ENCODE measurements around the gene CD6. TPM values are rescaled to one million over a fixed set of nuclear protein-coding genes. Genes with fewer than 3 reads are reported as not detected.
"Not testable (repeated sequence)": the region's sequence is repeated elsewhere in the genome, so short reads cannot be mapped to it uniquely, and the experiment has no call there.

The CD6 gene
- polyA plus RNA-seq, 1 donor: 1.5 TPM

DNA sequence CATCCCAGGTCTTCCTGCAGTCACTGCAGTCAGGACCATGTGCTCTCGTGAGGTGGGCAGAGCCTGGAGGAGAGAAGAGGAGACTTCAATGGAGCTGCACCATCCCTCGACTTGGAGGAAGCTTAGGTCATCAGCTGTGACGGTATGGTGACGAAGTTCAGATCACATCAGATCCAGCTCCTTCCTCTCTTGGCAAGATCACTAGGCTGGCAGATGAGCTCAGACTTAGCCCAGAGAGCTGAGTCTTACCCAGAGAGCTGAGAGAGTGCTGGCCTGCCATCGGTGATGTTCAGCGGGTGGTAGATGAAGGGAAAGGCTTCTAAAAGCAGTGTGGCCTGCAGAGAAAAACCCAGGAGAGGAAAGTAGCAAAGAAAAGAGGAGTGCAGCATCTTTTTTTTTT lies 17.7 kb upstream of the CD6 start:
- DNase-seq: no peak

DNA sequence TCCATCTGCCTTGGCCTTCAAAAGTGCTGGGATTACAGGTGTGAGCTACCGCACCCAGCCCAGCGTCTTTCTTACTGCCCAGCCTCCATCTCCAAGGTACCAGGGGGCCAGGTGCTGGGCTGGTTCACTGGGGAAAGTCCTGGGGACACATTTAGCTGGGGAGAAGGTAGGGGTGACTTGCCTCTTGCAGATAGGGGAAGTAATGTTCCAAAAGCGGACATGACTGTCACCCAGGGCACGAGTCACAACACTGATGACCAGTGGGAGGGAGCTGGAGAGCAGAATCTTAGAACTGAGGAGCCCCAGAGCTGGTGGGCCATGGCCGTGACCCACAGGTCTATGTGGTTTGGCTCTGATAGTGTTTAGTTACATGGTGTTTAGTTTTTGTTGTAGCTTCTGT lies 17.1 kb upstream of the CD6 start:
- no peak for DNase-seq

DNA sequence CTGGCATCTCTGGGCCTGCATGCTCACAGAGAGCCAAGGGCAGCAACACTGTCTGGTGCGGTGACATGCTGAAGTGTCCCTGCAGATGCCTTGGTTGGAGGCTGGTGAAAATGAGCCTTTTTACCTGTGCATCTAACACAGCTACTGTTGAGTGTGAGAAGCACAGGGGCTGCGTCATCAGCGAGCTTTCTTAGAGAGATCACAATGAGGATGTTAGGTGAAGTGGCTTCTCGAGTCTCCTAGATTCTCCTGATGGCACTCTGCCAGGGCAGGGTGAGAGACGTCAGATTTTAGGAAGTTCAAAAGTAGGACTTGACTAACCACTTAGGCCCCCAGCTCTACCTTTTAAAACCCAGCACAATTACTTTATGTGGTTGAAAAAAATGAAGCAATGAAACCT lies 15.9 kb upstream of the CD6 start:
- no peak for DNase-seq

DNA sequence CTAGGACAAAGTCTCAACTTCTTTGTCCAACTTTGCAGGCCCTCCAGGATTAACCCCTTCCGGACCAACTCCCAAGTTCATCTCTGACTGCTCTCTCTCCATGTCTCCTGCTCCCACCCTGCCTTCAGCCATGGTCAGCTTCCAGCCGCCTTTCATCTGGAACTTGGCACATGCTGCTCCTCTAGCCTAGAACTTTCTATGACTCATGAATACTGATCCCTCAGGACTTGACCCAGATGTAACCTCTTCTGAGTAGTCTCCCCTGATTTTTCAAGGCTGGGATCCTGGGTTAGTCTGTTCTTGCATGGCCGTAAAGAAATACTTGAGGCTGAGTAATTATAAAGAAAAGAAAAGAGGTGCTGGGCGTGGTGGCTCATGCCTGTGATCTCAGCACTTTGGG lies 14.3 kb upstream of the CD6 start:
- DNase-seq: no peak

DNA sequence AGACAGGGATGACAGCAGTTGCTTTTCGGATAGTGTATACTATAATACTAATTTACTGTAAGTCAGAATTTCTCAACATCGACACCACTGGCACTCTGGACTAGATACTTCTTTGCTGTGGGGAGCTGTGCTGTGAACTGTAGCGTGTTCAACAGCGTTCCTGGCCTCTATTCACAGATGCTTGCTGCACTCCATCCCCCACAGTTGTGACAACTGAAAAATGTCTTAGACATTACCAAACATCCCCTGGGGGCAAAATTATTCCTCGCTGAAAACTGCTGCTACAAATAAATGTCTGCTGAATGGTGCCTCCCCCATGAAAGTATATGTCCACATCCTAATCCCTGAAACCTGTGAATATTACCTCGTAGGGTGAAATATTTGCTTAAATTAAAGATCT lies 12.0 kb upstream of the CD6 start:
- DNase-seq: no peak

DNA sequence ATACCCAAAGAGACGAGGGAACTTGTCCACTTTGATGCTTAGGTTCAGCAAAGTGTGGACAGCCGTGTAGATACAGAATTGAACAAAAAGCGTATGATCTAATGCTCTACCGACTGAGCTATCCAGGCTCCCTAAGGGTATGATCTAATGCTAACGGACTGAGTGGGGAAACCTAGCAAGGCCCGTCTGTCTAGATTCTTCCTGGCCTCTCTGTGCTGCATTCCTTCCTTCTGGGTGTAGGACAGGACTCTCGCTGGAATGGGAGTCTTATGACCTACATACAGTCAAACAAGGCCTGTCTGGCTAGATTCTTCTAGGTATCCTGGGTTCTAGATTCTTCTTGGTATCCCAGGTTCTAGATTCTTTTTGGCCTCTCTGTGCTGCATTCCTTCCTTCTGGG lies 11.1 kb upstream of the CD6 start:
- no peak for DNase-seq

DNA sequence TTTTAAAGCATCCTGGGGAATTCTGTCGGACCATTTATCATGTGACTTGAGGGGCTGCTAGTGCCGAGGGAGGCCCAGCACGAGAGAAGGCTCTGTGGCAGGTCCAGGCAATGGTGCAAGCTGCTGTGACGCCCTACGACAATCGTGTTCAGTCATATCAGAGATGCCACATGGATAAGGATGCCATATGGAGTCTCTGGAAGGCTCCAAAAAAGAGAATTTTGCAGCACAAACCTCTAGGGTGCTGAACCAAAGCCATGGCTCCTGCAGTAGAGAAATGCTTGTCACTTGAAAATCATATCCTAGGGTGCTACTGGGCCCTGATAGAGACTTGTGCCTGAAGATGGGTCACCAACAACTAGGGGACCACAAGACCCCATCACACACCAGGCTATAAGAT lies 6.7 kb upstream of the CD6 start:
- no peak for DNase-seq

DNA sequence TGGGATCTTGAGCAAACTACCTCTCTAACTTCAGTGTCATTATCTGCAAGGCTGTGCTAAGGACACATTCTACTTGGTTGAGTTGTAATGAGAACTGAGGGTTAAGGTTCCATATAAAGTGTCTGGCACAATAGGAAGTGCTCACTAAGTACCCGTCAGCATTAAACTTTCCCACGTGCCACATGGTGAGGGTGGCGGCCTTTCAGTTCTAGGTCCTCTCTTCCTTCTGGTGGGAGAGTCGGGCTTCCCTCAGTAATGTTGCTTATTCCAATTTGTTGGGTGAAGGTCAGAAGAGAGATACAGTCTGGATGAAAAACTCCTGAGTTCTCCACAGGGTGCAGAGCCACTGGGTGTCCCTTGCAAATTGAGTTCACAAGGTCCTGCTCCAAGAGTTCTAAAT lies 4.6 kb upstream of the CD6 start:
- DNase-seq: no peak

DNA sequence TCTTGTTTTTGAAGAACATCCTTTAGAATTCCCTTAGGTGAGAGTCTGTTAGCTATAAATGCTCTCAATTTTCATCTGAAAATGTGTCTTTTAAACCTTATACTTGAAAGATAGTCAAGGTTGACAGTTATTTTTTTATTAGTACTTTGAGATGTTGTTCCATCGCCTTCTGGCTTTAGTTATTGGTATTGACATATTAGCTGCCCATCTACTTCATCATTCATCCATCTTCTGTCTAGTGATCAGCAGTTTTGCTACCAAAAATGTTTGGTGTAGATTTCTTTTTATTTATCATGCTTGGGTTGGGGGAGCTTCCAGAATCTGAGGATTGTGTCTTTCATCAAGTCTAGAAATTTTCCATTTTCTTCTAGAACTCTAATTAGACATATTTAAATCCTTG lies 3.3 kb upstream of the CD6 start:
- DNase-seq: no peak

DNA sequence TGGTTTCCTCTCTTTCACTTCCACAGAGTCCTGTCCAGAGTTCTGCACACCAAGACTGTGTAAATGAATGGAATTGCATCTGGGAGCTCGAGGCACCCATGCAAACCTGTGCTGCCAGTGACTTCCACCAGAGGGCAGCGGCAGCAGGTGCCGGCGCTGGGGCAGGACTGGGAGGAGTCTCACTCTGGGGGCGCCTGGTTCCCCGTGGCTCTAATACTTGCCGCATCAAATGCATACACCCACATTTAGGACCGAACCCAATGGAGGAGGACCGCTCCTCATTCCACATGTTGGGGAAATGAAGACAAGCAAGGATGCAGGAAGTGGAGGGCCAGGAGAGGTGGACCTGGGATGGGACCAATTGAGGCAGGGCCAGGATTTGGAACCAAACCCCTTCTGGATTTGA lies 1.1 kb upstream of the CD6 start:
- DNase-seq: no peak

DNA sequence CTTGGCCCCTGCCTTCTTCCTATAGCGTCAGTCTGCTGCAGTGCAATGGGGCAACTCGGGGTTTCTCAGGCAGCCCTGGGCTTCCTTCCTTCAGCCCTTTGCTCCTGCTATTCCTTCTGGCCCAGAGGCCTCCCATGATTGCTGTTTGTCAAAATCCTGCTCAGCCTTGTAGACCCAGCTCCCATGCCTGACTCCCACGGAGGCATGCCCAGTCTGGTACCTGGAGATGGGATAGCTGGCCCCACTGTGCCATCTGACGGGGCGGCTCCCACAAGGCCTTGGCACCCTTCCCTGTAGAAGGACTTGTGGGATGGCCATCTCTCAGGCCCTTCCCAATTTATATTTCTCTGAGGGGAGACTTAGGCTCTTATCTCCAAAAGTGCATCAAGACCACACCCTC lies 590 bp upstream of the CD6 start:
- no peak for DNase-seq

DNA sequence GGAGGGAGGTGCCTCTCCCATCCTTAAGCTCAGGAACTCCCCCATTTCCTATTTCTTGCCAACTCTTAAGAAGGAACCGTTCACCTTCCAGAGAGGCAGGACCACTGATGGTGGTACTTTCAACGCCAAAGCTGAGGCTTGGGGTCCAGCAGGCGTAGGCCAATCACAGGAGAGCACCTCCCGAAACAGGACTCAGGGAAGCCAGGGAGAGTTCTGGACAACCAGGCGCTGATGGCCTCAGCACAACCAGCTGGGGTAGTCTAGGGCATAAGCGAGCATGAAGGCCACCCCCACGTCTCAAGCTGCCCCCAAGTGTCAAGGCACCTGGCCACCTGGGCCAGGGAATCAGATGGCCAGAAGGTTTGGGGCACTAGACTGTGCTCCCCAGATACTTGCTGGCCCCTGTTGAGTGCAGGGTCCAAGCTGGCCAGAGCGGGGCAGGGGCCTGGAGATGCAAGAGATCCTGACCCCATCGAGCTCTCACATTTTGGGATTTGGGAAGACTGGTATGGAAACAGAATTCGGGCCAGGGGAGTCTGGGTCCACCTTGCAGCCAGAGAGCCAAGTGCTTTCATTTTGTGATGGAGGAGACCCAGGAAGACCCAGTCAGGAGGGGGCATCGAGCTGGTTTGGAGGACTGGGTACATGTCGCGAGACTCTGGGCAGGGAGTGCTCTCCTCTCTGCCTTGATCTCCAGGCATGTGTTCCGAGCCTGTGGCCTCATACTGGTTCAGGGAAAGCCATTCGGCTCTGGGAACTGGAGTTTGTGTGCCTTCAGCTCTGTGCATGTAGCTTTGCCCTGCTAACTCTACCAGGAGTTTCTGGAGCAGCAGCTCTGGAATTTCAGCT lies 926 bp downstream of the CD6 start:
- DNase-seq: no peak

DNA sequence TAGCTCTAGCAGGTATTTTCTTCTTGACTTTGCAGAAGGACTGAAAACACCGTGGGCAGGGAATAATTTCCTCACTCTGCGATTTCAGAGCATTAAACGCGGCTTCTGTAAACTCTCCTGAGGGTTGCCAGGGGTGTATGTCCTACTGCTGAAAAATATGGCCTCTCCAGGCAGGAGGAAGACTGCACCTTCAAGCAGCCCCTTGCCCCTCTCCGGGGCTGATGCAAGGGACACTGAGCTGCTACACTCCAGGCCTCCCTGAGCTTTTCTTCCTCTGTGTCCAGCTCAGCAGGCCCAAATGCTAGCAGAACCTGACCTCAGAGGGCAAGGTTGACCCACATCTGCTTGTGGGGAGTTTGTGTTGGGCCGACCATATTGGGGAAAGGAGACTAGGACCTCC lies 2.2 kb downstream of the CD6 start:
- no peak for DNase-seq

DNA sequence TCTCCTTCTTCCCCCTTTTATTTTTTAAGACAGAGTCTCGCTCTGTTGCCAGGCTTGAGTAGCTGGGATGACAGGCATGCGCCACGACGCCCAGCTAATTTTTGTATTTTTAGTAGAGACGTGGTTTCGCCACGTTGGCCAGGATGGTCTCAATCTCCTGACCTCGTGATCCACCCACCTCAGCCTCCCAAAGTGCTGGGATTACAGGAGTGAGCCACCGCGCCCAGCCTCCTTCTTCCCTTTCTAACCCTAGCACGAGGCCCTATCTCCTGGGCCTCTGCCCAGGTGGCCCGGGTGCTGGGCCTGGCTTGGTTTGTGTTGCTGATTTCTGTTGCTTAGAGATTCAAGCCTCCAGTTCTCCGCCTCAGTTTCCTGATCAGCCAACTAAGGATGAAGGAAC lies 2.8 kb downstream of the CD6 start:
- not testable (repeated sequence) for DNase-seq

DNA sequence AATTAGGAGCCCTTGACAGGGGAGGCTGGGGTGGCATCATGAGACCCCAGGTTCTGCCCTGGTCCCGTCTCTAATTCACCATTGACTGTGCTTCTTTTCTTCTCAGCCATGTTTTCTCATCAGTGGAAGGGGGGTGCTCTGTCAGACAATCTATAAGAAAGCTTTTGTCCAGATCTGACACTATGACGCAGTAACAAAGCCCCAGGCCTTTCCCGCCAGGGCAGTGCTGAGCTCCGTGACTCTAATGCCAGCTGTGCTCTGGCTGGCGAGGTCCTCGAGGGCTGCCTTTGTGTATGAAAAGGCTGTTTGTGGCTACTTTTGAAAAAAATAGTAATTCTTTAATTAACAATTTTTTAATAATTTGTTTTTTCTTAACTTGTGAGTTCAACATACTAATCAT lies 3.2 kb downstream of the CD6 start:
- DNase-seq: no peak

DNA sequence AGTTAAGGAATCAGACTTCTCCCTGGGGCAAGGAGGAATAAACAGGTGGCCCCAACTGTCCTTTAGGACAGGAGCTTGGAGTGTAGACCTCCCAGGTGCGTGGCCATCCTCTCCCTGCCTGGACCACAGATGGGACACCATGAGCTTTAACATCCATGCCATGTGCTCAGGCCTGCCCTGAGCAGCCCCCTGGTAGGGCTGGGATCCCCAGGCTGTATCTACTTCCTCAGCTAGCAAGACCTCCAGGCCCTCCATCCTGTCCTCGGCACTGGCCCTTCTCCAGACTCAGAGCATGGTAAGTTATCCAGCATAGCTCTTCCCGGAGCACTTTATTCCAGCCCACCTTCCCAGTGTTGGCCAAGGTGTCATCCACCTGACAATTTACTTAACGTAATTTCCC lies 5.7 kb downstream of the CD6 start:
- DNase-seq: no peak

DNA sequence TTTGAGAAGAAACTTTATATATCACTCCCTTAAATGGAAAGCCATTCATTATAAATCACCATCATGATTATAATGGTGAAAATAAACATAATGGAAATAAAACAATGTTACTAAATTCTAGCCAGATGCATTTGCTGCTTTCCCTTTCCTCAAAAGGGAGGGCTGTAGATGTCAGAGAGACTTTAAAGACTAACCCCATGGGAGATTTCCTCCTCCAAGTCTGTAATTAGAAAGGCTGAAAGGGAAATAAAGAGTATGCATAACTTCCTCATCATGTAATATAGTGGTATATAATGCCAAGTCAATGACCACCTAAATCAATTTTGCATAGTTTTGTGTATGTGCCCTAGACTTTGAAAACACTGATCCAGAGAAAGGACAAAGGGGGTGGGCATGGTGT lies 6.4 kb downstream of the CD6 start:
- DNase-seq: no peak

DNA sequence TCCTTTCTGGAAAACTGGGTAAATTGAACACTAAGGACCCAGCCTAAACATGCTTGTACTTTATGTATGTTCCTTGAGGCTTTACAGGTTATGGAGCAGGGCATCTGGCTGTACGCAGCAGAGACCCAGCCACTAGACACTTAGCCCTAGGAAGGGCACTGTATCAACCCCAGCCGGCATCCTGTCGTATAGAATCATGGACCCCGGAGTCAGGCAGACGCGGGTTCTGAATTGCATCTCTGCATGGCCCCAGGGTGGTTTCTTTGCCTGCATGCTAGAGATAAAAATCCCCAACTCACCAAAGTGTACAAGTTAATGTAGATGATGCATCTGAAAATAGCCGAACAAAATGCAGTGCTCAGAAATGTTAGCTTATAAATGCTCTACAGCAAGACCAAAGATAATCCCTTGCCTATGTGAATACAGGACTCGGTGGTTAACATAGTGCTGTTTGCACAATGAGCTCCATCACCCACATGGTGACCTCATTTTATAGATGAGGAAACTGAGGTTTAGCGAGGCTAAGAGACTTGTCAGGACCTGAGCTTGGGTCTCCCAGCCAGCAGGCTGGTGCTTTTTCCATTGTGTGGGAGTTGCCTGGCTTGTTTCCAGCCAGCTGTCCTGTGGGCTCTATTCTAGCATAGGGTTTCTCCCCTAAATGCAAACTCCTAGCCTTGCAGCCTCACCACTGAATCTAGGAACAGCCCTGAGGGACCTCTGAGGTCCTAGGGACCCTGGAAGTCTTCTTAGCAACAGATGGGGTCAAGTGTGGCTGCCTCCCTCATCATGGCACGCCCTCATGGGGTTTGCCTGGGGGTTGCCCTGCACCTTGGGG lies 7.3 kb downstream of the CD6 start:
- no peak for DNase-seq

DNA sequence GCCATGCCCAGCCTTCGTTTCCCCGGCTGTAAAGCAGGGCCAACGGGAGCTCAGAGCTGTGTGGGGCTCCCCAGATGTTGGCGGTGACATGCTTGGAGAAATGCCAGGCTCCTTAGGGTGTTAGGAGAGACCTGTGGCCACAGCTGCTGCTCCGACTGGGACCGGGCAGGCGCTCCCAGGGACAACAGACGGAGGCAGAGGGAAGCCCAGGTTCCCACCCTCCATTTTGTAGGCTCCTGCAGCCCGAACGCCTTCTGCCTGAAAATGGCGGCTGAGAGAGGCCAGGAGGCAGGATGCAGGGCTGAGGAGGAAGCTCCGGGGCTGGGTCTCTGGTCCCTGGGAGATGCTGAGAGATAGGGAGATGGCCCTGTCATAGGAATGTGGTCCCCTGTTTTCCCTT lies 10.0 kb downstream of the CD6 start:
- no peak for DNase-seq

DNA sequence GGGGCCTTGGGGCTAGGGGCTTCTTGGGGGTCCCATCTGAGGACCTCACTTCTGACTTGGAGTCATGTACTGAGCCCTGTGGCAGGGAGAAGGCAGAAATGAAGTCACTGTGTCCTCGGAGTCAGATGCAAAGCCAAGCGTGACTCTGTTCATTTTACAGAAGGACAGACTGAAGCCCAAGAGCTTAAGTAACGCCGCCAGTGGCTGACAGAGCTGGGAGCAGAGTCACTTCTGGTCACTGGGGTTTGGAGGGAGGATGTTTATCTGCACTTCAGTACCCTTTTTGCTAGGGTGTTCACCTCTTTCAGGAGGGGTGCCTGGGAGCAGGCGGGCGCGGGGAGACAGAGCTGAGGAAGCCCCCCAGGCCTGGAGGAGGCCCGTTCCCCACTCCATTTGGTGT lies 10.7 kb downstream of the CD6 start:
- no peak for DNase-seq

DNA sequence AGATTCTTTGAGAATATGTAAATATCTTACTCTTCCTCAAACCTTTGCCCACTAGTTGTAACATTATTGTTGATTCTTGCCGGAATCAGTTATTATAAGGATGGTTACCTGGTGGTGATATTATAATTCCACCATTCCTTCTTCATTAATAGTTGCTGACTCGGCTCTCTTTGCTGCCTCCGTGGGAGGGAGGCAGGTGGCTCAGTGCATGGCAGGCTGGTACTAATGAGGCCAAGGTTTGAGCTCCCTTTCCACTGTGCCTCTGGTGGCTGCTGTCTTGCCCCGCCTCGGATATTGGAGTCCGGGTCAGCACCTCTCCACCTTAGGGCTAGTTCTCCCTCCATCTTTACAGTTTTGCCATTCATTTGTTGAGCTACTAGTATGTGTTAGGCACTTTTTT lies 12.7 kb downstream of the CD6 start:
- no peak for DNase-seq

DNA sequence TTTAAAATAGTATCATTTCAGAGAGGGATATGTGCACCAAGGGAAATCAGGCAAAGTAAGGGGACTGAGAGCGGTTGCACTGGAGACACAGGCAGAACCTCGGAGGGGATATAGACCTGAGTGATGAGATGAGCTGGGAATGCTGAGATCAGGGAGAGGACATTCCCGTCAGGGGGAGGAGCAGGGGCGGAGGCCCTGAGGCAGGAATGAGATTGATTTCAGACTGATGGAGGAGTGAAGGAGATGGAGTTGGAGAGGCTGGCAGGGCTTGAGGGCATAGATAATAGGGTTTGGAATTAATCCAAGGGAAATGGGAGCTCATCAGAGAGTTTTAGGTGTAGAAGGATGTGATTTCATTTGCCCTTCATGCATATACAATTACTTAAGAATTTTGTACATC lies 13.2 kb downstream of the CD6 start:
- no peak for DNase-seq

DNA sequence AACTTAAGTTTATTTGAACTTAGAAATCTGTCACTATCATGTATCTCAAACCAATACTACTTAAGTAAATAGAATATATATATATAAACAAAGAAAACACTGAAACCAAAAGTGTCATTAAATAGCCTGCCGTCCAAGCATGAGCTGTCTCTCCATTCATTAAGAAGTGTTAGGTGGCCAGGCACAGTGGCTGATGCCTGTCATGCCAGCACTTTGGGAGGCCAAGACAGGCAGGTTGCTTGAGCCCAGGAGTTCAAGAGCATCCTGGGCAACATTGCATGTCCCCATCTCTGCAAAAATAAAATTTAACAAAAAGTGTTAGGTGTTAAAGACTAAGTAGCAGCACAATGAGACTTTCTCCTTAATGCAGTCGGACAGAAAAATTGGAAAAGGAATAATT lies 14.0 kb downstream of the CD6 start:
- DNase-seq: no peak
